ENCODE measurements around the gene NACC1.

Gene NACC1

DNA sequence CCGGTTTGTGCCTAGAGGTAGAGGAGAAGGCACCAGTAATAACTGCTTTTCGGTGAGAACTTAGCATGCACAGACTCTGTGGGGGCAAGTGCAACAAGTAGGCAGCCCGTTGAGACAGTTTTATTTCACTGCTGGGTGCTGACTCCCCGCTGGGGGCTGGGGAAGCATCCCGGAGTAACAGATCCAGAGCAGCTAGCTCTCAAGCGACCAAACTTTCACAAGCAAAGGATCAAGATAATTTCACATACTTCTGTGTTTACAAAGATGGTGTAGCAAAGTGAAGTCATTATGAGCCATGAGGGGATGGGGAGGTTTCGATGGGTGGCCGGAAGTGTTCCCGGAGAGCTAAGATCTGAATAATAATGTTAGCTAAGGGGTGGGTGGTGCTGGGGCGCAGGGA lies 2.8 kb downstream of the NACC1 start:
- no peak for DNase-seq

DNA sequence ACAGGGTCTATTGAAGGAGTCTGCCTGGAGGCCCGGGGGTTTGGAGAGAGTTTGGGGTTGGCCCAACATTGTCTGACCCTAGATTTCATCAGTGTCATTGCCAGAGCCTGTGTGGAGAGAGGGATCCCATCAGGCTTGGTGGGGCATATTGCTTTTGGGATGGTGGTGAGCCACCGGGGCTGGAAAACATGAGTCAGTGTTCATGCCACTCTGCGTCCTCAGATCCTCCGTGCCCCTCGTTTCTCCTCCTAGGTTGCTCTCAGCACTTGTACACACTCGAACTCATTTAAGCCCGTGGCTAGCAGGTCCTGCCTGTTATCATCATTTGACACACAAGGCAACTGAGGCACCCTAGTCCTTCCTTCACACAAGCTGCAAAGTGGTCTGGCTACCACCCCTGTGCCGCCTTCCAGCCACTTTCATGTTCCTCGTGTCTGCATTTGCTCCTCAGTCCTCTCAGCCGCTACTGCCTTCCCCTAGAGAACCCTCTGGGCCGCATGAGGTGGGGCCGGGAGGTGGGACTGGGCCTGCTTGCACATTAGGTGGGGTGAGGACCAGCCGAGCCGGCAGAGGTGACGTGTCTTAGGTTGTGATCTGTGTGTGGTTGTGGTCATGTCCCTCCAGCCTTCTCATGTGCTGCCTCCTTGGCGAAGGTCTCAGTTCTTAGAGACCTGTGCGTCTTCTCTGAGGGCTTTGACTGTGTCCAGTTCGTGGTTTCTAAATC lies 3.6 kb downstream of the NACC1 start:
- no peak for DNase-seq

DNA sequence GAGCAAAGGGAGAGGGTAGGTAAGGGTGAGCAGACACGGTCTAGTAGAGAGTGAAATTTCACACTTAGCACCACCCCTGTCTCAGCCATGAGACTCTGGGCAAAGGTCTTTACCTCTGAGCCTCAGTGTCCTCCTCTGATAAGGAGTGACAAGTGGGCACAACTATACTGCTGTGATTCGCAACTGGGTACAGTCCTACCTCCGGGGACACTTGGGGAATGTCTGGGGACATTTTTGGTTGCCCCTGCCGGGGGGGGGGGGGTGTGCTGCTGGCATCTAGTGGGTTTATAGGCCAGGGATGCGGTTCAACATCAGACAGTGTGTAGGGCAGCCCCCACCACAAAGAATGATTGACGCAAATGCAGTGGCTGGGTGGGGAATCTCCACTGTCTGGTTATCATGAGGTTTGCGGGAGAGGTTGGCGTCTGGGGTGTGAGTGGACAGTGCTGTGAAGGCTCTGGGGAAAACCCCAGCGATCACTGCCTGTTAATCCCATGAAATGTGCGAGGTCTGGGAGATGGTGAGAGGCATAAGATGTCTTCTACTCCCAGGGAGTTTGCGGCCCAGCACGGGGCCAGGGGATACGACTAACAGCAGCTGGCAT lies 4.3 kb downstream of the NACC1 start:
- no peak for DNase-seq

DNA sequence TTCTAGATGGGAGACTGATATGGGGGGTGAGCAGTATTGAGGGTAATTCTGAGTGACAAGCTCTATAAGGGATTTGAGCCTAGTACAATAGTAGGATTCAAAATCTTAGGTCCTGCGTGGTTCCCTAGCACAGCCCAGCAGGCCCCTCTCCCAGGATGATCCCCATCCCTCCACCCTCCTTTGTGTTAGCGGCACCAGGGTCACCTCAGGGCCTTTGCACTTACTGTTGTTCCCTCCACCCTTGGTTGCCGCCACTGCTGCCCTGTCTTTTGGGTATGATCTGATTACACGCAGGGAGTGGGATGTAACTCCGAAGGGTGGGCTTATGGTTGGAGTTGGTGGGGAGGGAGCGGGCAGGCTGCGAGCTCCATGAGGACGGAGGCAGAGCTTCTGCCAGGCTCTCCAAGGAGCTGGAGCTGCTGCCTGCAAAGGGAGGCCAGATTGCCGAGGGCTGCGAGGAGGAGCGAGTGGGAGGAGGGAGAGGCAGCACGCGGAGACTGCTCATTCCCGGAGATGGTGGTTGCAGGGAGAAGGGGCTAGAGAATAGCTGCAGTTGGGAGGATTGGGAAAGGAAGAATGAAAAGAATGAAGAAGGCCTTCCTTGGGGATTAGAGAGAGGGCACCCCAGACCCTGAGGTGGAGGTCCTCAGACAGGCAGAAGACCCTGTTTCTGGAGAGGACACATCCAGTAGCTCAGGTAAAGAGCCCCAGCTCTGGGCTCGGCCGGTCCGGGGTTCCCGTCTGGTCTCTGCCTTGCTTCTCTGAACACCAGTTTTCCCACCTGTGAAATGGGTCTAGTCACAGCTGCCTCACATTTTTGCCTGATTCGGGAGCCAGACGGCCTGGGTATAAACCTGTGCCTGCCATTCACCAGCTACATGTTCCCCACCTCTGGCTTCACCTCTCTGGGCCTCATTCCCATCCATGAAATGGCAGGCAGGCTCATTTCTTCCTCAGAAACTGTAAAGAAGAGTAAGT lies 5.2 kb downstream of the NACC1 start:
- no peak for DNase-seq

DNA sequence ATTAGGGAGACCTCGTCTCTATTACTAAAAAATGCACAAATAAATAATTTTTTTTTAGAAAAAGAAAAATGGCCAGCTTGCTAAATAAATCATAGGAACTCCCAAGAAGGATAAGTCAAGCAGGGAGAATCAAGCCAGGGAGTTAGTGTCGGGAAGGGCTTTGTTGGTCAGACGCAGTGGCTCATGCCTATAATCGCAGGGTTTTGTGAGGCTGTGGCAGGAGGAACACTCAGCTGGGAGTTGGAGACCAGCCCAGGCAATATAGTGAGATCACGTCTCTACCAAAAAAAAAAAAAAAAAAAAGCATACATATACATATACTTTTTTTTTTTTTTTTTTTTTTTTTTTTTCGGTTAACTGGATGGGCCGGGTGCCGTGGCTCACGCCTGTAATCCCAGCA lies 9.0 kb downstream of the NACC1 start:
- no peak for DNase-seq

DNA sequence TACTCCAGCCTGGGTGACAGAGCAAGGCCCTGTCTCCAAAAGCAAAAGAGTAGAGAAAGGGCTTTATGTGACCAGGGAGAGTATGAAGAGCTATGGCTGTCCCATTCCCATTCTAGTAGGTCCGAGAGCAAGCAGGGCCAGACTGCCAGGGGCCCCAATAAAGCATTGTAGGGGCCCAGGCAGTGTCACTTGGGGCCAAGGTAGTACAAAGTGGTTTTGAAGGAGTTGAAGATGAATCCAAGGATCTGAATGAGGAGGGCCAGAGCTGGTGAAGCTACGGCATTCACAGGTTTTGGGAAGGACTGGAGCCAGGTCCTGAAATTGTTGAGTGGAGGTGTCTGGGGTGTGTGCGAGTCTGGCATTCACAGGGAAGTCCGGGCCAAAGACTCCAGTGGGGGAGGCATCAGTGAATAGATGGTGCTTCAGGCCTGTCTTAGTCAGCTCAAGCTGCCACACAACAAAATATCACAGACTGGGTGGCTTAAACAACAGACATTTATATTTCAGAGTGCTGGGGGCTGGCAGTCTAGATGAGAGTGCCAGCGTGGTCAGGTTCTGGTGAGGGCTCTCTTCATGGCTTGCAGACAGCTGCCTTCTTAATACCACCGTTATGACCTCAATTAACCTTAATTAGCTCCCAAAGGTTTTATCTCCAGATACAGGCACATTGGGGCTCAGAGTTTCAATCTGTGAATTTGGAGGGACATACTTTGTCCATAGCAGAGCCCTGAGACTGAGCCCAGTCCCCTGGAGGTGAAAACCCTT lies 9.9 kb downstream of the NACC1 start:
- DNase-seq, result no peak

DNA sequence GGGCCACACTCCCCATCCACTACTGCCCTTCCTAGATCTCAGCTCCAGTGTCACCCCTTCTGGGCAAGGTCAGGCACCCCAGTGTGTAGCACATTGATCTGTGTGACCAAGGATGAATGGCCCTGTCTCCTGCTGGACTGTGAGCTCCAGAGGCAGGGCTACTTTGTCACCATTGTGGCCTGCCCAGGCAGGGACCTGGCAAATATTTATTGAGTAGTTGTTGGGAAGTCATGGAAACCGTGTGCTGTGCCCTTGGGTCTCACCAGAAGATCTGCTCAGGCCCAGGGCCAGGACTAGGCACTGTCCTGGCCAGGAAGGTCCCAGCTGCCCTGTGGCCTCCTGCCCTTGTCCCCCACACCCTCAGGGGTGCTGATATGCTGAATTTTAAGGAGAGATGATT lies 10.5 kb downstream of the NACC1 start:
- DNase-seq, result no peak

DNA sequence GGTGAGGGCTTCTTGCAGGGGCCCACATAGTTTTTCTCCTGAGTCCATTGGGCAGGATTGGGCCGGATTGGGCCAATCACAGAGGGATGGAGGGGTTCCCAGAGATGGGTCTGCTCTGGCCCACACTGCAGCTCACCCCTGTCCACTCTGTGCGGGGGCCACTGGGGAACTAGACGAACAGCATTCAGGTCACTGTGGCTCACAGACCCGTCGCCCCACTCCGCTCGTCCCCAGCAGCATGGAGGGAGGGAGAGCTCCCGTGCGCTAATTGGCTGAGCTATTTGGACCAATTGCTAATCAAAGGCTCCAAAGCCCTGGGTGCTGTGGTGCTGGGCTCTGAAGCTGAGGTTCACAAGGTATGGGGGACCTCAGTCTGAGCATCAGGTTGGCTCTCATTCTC lies 11.3 kb downstream of the NACC1 start:
- DNase-seq, result no peak

DNA sequence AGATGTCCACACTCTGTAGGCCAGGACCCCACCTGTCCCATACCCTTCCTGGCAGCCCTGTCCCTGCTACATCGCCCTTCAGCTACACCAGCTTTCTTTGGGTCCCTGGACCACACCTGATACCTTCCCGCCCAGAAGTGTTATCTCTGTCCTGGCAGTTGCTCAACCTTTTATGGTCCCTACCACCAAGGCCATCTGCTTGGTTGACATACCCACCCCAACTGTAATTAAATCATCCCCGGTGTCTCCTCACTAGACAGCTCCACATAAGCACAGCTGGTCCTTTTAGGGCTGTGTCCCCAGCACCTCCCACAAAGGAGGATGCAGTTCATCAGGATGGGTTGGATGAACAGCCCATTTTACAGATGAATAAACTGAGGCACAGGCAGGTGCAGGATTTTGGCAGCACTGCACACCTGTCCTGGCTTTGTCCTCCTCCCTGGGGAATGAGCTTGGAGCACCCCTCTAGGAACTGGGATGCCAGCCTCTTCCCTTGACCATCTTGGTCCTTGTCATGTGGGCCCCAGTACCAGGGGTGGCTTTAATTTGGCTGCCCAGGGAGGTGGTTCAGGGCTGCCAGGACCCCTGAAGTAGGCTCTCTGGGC lies 12.9 kb downstream of the NACC1 start:
- no peak for DNase-seq

DNA sequence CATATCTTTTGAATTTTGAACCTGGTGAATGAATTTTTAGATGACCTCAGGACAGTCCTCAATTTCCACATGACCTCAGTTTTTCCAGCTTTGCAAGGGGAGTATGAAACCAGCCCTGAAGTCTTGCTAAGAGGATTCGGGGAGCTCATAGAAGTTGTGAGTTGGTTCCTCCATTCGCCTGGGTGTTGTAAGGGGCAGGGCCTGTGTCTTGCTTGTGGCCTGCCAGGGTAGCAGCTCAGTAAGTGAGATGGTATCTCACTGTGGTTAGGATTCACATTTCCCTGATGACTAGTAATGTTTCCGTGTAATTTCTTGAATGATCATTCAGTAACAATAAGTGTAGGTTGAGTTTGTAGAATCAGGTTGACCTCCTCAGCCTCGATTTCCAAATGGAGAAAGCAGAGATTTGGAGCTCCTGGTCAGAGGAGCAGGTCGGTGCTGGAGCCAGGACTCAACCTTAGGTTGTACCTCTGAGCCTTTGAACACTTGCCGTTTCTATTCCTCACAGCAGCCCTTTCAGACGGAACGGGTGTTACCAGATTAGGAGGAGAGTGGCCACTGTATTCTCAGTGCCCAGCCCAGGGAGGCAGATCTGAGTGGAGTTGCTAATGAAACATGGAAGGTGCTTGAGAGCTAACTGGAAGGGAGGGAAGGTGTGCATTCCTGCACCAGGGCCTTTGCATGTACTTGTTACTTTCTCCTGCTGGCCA lies 14.6 kb downstream of the NACC1 start:
- DNase-seq, result no peak

DNA sequence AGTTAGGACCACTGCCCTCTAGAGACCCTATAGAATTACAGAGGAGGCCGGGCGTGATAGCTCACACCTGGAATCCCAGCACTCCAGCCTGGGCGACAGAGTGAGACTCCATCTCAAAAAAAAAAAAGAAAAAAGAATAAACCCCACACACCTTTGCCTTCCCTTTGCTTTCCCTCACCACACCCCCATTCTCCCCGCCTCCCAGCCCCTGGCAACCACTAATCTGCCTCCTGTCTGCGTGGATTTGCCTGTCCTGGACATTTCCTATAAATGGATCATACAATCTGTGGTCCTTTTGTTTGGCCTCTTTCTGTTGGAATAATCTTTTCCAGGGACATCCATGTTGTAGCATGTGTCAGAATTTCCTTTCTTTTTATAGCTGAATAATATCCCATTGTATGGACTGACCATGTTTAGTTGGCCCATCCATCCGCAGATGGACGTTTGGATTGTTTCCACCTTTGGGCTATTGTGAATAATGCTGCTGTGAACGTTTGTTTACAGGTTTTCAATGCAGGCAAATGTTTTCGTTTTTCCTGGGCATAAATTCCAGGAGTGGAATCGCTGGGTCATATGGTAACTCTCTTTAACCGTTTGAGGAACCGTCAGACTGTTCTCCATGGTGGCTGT lies 15.3 kb downstream of the NACC1 start:
- no peak for DNase-seq

DNA sequence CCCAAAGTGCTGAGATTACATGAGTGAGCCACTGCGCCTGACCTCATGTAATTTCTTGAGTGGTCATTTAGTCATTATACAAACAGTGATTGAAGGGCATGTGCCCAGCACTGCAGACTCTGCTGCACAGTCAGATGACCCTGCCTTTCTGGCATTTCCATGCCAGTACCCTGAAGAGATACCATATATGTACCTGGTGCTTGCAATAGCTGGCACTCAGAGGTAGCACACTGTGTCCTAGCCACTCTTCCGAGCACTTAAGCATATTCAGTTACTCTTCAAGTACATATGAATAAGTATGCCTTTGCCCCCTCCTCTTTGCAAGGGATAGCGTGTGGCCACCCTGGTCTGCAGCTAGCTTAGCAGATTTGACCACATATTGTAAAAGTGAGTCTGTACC lies 16.6 kb downstream of the NACC1 start:
- DNase-seq, result no peak

DNA sequence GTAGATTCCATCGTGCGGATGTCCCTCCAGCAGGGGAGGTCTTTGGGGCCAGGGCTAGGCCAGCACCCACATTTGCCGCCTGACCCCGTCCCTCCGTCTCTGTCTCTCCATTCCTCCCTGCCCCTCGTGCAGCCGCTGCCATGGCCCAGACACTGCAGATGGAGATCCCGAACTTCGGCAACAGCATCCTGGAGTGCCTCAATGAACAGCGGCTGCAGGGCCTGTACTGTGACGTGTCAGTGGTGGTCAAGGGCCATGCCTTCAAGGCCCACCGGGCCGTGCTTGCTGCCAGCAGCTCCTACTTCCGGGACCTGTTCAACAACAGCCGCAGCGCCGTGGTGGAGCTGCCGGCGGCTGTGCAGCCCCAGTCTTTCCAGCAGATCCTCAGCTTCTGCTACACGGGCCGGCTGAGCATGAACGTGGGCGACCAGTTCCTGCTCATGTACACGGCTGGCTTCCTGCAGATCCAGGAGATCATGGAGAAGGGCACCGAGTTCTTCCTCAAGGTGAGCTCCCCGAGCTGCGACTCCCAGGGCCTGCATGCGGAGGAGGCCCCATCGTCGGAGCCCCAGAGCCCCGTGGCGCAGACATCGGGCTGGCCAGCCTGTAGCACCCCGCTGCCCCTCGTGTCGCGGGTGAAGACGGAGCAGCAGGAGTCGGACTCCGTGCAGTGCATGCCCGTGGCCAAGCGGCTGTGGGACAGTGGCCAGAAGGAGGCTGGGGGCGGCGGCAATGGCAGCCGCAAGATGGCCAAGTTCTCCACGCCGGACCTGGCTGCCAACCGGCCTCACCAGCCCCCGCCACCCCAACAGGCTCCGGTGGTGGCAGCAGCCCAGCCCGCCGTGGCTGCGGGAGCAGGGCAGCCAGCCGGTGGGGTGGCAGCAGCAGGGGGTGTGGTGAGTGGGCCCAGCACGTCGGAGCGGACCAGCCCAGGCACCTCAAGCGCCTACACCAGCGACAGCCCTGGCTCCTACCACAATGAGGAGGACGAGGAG lies 17.3 kb downstream of the NACC1 start:
- no peak for DNase-seq

DNA sequence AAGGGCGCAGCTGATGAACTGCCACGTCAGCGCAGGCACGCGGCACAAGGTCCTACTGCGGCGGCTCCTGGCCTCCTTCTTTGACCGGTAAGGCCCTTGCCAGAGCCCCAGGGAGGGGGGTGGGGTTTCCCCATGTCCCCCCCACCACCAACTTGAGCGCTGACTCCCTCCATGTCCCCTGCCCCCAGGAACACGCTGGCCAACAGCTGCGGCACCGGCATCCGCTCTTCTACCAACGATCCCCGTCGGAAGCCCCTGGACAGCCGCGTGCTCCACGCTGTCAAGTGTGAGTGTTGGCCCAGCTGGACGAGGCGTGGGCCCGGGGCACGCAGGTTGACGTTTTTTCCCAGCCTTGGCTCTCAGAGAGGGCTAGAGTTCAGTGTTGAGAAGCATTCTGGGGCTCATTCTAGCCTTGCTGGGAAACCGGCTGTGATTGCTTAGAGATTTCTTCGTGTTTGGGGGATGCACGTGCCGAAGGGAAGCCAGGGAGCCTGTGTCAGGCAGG lies 19.3 kb downstream of the NACC1 start:
- no peak for DNase-seq

DNA sequence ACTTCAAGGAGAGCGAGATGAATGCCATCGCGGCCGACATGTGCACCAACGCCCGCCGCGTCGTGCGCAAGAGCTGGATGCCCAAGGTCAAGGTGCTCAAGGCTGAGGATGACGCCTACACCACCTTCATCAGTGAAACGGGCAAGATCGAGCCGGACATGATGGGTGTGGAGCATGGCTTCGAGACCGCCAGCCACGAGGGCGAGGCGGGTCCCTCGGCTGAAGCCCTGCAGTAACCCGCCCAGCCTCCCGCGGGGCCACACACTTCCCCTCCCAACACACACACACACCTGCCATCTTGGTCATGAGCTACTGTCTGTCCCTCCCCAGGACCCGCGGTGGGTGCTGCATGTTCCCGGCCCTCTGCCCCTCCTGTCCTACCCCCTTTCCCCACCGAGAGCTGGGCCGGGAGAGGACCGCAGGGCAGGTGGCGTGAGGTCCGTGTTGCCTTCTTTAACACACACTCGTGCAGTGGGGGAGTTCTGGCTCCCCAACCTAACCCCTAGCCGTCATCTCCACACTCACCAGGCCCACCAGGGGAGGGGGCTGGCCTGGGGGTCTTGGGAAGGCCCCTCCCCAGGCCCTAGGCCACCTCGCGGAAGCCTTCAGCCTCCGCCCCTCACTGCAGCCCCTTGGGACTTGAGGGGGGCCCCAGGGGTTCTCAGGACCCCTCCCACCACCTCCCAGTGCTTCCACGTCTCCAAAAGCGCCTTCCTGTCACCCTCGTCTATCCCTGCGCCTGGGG lies 20.3 kb downstream of the NACC1 start:
- no peak for DNase-seq

DNA sequence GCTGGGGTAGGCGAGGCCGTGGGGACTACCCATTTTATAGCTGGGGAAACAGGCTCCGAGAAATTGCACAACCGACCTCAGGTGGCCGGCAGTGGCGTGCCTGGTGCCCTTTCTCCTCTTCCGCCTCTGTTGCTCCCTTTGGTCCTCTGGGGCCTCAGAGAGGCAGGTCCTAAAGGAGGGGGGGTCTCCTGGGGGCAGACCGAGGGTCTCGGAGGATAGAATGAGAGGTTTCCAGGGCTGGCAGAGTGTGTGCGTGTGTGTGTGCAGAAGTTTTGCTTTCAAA lies 20.8 kb downstream of the NACC1 start:
- peak in 1 of 4 experiments; percentile 22 for DNase-seq

DNA sequence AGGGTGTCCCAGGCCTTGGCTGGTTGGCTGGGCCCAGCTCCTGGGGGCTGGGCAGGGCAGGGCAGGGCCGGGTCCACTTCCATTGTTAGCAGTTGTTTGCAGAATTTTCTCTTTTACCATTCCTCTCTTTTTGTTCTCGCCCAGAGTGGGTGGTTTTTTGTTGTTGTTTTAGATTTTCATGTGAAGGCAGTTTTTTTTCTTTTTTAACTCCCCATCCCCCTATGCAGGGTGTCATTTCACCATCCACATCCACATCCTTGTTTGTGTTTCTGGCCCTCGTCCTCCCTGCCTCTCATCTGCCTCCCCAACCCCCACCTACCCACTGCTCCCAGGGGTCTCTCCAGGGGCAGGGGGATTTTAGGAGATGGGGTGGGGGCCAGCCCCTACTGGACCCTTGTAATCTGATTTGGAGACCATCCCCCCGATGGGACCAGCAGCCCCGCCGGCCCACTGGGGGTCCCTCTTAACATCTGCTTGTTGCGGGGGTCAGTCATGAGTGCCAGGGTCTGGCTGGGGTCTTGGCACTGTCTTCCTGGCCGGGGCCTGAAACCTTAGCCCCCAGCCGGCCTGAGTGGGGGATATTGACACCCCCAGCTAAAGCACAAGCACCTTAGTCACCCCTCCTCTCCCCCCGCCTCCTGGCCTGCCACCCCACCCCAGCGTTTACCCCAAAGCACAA lies 21.7 kb downstream of the NACC1 start:
- DNase-seq, result no peak

DNA sequence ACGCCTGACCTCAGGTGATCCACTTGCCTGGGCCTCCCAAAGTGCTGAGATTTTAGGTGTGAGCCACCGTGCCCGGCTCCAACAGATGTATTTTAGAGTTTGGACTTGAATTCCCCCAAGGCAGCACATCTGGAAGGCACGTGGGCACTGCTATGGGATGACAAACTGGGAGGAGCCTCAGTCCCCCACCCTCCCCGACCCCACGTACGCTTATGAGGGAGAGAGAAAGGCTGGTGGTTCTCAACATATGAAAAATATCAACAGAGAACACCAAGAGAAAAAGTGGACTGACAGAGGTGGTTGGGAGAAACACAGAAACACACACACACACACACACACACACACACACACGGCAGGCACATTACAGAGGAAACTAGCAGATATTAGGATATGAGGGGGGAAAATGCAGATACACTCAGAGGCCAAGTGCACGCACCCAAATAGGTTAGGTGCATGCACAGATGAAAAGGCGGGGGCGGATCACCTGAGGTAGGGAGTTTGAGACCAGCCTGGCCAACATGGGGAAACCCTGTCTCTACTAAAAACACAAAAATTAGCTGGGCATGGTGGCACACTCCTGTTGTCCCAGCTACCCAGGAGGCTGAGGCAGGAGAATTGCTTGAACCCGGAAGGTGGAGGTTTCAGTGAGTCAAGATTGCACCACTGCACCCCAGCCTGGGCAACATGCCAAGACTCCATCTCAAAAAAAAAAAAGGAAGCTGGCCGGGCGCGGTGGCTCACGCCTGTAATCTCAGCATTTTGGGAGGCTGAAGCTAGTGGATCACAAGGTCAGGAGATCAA lies 28.9 kb downstream of the NACC1 start:
- DNase-seq, result peak; percentile 91 to 95 (median 94)

Measured in suppressor macrophage (primary cell).